BLaER1 treated with 17β-estradiol and CSF1 and Interleukin-3, amounts not matched to agents 10 nM and 100 nM (cell line): Measurements from ENCODE around the gene PSMG3.

ENCODE experiments used
- H3K27ac ChIP-seq, 11 experiments: shearing (Covaris generic); formaldehyde crosslinking; 2 replicates each; pipeline ENCODE4 v1.8.1; 2022
- H3K27me3 ChIP-seq, 11 experiments: shearing (Covaris generic); formaldehyde crosslinking; 2 replicates each; pipeline ENCODE4 v1.8.1; 2022
- H3K36me3 ChIP-seq, 11 experiments: shearing (Covaris generic); formaldehyde crosslinking; 2 replicates each; pipeline ENCODE4 v1.8.1; 2022
- H3K4me1 ChIP-seq, 10 experiments: shearing (Covaris generic); formaldehyde crosslinking; 2 replicates each; pipeline ENCODE4 v1.8.1; 2022
- H3K4me2 ChIP-seq, 11 experiments: shearing (Covaris generic); formaldehyde crosslinking; 2 replicates each; pipeline ENCODE4 v1.8.1; 2022
- H3K4me3 ChIP-seq, 10 experiments: shearing (Covaris generic); formaldehyde crosslinking; 2 replicates each; pipeline ENCODE4 v1.8.1; 2022
- H3K9ac ChIP-seq, 11 experiments: shearing (Covaris generic); formaldehyde crosslinking; 2 replicates each; pipeline ENCODE4 v1.8.1; 2022
- H3K9me3 ChIP-seq, 11 experiments: shearing (Covaris generic); formaldehyde crosslinking; replicated peaks in 1 of 11; 2 replicates each; pipeline ENCODE4 v1.8.1; 2022
- H4K20me1 ChIP-seq, 11 experiments: shearing (Covaris generic); formaldehyde crosslinking; 2 replicates each; pipeline ENCODE4 v1.8.1; 2022
- Cebpa-rat ChIP-seq, 11 experiments: shearing (Covaris generic); IDR thresholded peaks; 2 replicates each; pipeline ENCODE4 v1.8.1; 2022

PSMG3 gene

GRCh38 chr7:1567896-1568510 lies 1.8 kb downstream of the PSMG3 start:
- peak overlapping the region; percentile 79 to 98 (median 89) for H3K4me2 ChIP-seq
- H3K4me3 ChIP-seq, result peak overlapping the region in 8 of 10 experiments; percentile 2 to 41 (median 15); a peak in 10 of 20 replicates
- H3K4me1 ChIP-seq, result peaks cover 73 to 90% (median 85%) of the 10 kb centered on the region in 10 experiments
- peaks cover 0 to 6% (median 0%) of the 10 kb centered on the region in 11 experiments; a peak in 4 of 22 replicates for H3K36me3 ChIP-seq
- no peaks in the 10 kb centered on the region for H3K27me3 ChIP-seq
- peak overlapping the region in 4 of 11 experiments; percentile 18 to 56 (median 32); a peak in 6 of 22 replicates for H3K27ac ChIP-seq
- H3K9me3 ChIP-seq, result no peaks in the 10 kb centered on the region
- H4K20me1 ChIP-seq, result peaks cover 0 to 16% (median 0%) of the 10 kb centered on the region in 11 experiments; a peak in 5 of 22 replicates
- H3K9ac ChIP-seq, result peak overlapping the region; percentile 6 to 95 (median 54); a peak in 18 of 22 replicates
- no peak for TF ChIP-seq Cebpa-rat (IDR thresholded peaks at IDR 0.05)

- Histone ChIP-seq H3K4me2 (peak overlapping the region; percentile 79 to 98 (median 89)), H3K27ac (peak overlapping the region in 8 of 11 experiments; percentile 2 to 56 (median 24); a peak in 8 of 22 replicates)
Observed at GRCh38 chr7:1567049-1567771, 2.6 kb downstream of the PSMG3 start.

GRCh38 chr7:1566687-1567048 lies 3.2 kb downstream of the PSMG3 start:
- TF ChIP-seq Cebpa-rat (IDR thresholded peaks at IDR 0.05), result no peak
- Histone ChIP-seq H3K4me3 (peak overlapping the region in 1 of 10 experiments; percentile 18; a peak in 1 of 20 replicates), H3K4me1 (peaks cover 60 to 81% (median 72%) of the 10 kb centered on the region in 10 experiments), H3K9me3 (no peaks in the 10 kb centered on the region), H4K20me1 (peaks cover 0 to 16% (median 0%) of the 10 kb centered on the region in 11 experiments; a peak in 4 of 22 replicates), H3K27ac (peak overlapping the region in 3 of 11 experiments; percentile 3 to 56 (median 39); a peak in 5 of 22 replicates), H3K36me3 (peaks cover 0 to 6% (median 0%) of the 10 kb centered on the region in 11 experiments; a peak in 4 of 22 replicates), H3K27me3 (no peaks in the 10 kb centered on the region), H3K9ac (peak overlapping the region in 6 of 11 experiments; percentile 9 to 93 (median 56); a peak in 7 of 22 replicates), H3K4me2 (peak overlapping the region; percentile 79 to 98 (median 89))

More at GRCh38 chr7:1567049-1567771, 2.6 kb downstream of the PSMG3 start:
- H3K9me3 ChIP-seq, result no peaks in the 10 kb centered on the region
- H3K36me3 ChIP-seq, result peaks cover 0 to 6% (median 0%) of the 10 kb centered on the region in 11 experiments; a peak in 4 of 22 replicates
- peaks cover 65 to 87% (median 77%) of the 10 kb centered on the region in 10 experiments for H3K4me1 ChIP-seq
- H3K4me3 ChIP-seq, result peak overlapping the region in 7 of 10 experiments; percentile 1 to 41 (median 18); a peak in 11 of 20 replicates
- no peaks in the 10 kb centered on the region for H3K27me3 ChIP-seq
- peak overlapping the region; percentile 6 to 95 (median 54); a peak in 16 of 22 replicates for H3K9ac ChIP-seq
- H4K20me1 ChIP-seq, result peaks cover 0 to 16% (median 0%) of the 10 kb centered on the region in 11 experiments; a peak in 5 of 22 replicates
- no peak for TF ChIP-seq Cebpa-rat (IDR thresholded peaks at IDR 0.05)

- Histone ChIP-seq H3K27me3 (no peaks in the 10 kb centered on the region), H3K4me2 (peak overlapping the region in 9 of 11 experiments; percentile 51 to 79 (median 58); a peak in 14 of 22 replicates), H3K4me1 (peaks cover 48 to 69% (median 60%) of the 10 kb centered on the region in 10 experiments), H3K9ac (no peak overlapping the region), H3K27ac (no peak overlapping the region), H3K9me3 (no peaks in the 10 kb centered on the region), H3K36me3 (peaks cover 0 to 6% (median 0%) of the 10 kb centered on the region in 11 experiments; a peak in 4 of 22 replicates), H3K4me3 (no peak overlapping the region), H4K20me1 (peaks cover 0 to 16% (median 0%) of the 10 kb centered on the region in 11 experiments; a peak in 4 of 22 replicates)
- no peak for TF ChIP-seq Cebpa-rat (IDR thresholded peaks at IDR 0.05)
Observed at GRCh38 chr7:1564603-1565022, 5.2 kb downstream of the PSMG3 start.

- H3K27me3 ChIP-seq, result no peaks in the 10 kb centered on the region
- no peak for TF ChIP-seq Cebpa-rat (IDR thresholded peaks at IDR 0.05)
- H3K4me1 ChIP-seq, result peaks cover 44 to 63% (median 56%) of the 10 kb centered on the region in 10 experiments
- no peak overlapping the region for H3K9ac ChIP-seq
- no peak overlapping the region for H3K4me3 ChIP-seq
- H3K36me3 ChIP-seq, result peaks cover 0 to 6% (median 0%) of the 10 kb centered on the region in 11 experiments; a peak in 4 of 22 replicates
- peaks cover 0 to 16% (median 0%) of the 10 kb centered on the region in 11 experiments; a peak in 4 of 22 replicates for H4K20me1 ChIP-seq
- H3K9me3 ChIP-seq, result no peaks in the 10 kb centered on the region
- peak overlapping the region; percentile 51 to 79 (median 61) for H3K4me2 ChIP-seq
- no peak overlapping the region for H3K27ac ChIP-seq
Observed at GRCh38 chr7:1563981-1564602, 5.7 kb downstream of the PSMG3 start.

- Histone ChIP-seq H3K4me2 (peak overlapping the region in 1 of 11 experiments; percentile 12; a peak in 1 of 22 replicates), H3K36me3 (peaks cover 0 to 6% (median 0%) of the 10 kb centered on the region in 11 experiments; a peak in 4 of 22 replicates), H3K4me3 (no peak overlapping the region), H3K27me3 (no peaks in the 10 kb centered on the region), H3K4me1 (peaks cover 30 to 49% (median 41%) of the 10 kb centered on the region in 10 experiments), H3K27ac (no peak overlapping the region), H3K9me3 (no peaks in the 10 kb centered on the region), H3K9ac (0 out of 22 replicates have a peak overlapping the region, but pooled peaks of 1 of the 11 experiments have one; percentile 3), H4K20me1 (peaks cover 0 to 16% (median 0%) of the 10 kb centered on the region in 11 experiments; a peak in 4 of 22 replicates)
- TF ChIP-seq Cebpa-rat (IDR thresholded peaks at IDR 0.05), result no peak
Observed at GRCh38 chr7:1562597-1563051, 7.2 kb downstream of the PSMG3 start.

- H3K36me3 ChIP-seq, result peaks cover 0 to 6% (median 0%) of the 10 kb centered on the region in 11 experiments; a peak in 4 of 22 replicates
- no peak overlapping the region for H3K4me2 ChIP-seq
- H3K27ac ChIP-seq, result no peak overlapping the region
- H3K9me3 ChIP-seq, result no peaks in the 10 kb centered on the region
- peaks cover 0 to 16% (median 0%) of the 10 kb centered on the region in 11 experiments; a peak in 4 of 22 replicates for H4K20me1 ChIP-seq
- peaks cover 25 to 45% (median 36%) of the 10 kb centered on the region in 10 experiments for H3K4me1 ChIP-seq
- H3K27me3 ChIP-seq, result no peaks in the 10 kb centered on the region
- no peak overlapping the region for H3K4me3 ChIP-seq
- no peak for TF ChIP-seq Cebpa-rat (IDR thresholded peaks at IDR 0.05)
- H3K9ac ChIP-seq, result 0 out of 22 replicates have a peak overlapping the region, but pooled peaks of 1 of the 11 experiments have one; percentile 10
Observed at GRCh38 chr7:1562116-1562515, 7.7 kb downstream of the PSMG3 start.
